HG03095 (cell line): Measurements from ENCODE around the gene LRRC15.
A peak's percentile ranks its signal among the peaks of the same experiment; 100 is the strongest.

ENCODE experiments used
- ATAC-seq: cut with Tn5 transposase; IDR thresholded peaks from one replicate; pipeline ENCODE4 v1.9.1; 2021; ENCODE audit warnings: moderate library complexity; ENCODE audit not compliant: unreplicated experiment

The LRRC15 gene

GRCh38 chr3:194336601-194337355 is 32.8 kb downstream of the LRRC15 start:
- no peak for ATAC-seq

GRCh38 chr3:194333981-194334320 is 35.6 kb downstream of the LRRC15 start:
- no peak for ATAC-seq

- ATAC-seq = peak; percentile 94
Observed at GRCh38 chr3:194333212-194333980, 36.1 kb downstream of the LRRC15 start.

- ATAC-seq = no peak
Observed at GRCh38 chr3:194332858-194333211, 36.7 kb downstream of the LRRC15 start.

GRCh38 chr3:194330579-194330978 is 39.0 kb downstream of the LRRC15 start:
- ATAC-seq = no peak

- ATAC-seq = no peak
Observed at GRCh38 chr3:194330160-194330559, 39.4 kb downstream of the LRRC15 start.

- ATAC-seq = no peak
Observed at GRCh38 chr3:194329583-194329965, 40.0 kb downstream of the LRRC15 start.

- ATAC-seq = no peak
Observed at GRCh38 chr3:194328942-194329582, 40.5 kb downstream of the LRRC15 start.

- ATAC-seq = no peak
Observed at GRCh38 chr3:194328053-194328657, 41.4 kb downstream of the LRRC15 start.

- ATAC-seq = no peak
Observed at GRCh38 chr3:194327218-194328052, 42.1 kb downstream of the LRRC15 start.

- no peak for ATAC-seq
Observed at GRCh38 chr3:194326968-194327217, 42.6 kb downstream of the LRRC15 start.

GRCh38 chr3:194326192-194326967 is 43.2 kb downstream of the LRRC15 start:
- ATAC-seq = no peak

- no peak for ATAC-seq
Observed at GRCh38 chr3:194325424-194326153, 44.0 kb downstream of the LRRC15 start.

GRCh38 chr3:194324823-194325327 is 44.7 kb downstream of the LRRC15 start:
- ATAC-seq = no peak

GRCh38 chr3:194323785-194324735 is 45.5 kb downstream of the LRRC15 start:
- peak; percentile 56 for ATAC-seq

- no peak for ATAC-seq
Observed at GRCh38 chr3:194322678-194323211, 46.8 kb downstream of the LRRC15 start.

- no peak for ATAC-seq
Observed at GRCh38 chr3:194321693-194322640, 47.6 kb downstream of the LRRC15 start.
